CD1c-positive myeloid dendritic cell (primary cell): ENCODE results near the gene PLXNA4.
"Not testable (repeated sequence)": the region's sequence is repeated elsewhere in the genome, so short reads cannot be mapped to it uniquely, and the experiment has no call there.

Experiments
- DNase-seq: peaks from one replicate; pipeline ENCODE4 v3.0.0-alpha.2; 2016; ENCODE audit errors: extremely low spot score

The PLXNA4 gene

DNA sequence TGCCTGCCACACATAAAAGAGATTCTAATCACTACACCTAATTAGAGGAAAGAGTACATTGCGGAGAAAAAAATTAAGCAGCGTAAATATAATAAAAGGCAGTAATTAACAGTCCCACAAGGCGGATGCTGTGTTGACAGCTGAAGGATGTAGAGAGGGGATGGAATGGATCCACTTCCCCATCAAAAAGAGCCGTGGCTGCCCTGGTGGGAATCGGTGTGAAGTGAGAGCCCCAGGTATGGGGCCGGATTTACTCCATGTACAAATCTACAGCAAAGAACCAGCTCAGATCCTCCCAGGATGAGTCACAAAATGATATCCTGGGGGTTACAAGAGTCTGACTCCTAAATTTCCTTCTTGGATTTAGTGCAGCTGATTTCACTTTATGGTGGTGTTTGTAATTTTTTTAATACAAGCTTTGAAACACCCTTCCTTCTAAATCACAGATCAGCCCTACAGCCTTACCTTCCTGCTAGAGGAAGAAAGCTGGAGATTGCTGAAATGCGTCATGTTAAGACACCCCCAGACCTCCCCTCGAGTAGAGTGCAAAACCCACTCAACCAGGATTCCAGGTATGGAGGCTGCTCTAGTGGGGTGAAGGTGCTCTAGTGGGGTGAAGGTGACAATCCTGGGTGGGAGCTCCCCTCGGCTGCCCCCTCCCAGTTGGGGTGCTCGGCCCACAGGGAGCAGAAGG, 398.4 kb downstream of the PLXNA4 start:
- DNase-seq: no peak

DNA sequence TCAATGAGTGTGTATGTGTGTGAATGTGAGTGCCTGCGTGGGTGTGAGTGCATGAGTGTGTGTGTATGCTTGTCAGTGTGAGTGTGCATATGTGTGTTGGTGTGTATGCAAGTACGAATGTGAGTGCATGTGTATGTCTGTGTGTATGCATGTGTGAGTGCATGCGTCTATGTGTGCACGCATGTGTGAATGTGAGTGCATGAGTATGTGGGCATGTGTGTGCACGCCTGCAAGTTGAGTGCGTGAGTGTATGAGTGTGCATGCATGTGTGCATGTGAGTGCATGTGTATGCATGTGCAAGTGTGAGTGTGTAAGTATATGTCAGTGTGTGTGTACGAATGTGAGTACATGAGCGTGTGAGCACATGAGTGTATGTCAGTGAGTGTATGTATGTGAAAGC, 399.6 kb downstream of the PLXNA4 start:
- no peak for DNase-seq

DNA sequence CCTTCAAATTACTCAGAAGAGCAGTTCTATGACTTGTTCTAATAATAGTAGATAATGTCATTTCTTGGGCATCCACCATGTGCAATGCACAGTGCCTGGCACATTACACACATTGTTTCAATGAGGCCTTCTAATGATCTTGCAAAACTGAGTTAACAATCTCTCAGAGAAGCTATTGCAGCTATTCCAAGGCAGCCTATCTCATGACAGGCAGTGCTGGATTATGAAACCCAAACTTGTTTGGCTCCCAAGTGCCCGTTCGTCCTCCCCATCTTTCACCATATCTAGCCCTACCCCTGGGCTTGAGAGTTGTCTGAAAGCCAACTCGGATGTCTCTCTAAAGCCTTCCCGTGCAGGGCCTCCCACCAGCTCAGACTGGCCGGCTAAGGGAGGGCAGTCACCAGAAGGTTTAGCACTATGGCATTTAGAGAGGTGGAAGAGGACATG, 405.1 kb downstream of the PLXNA4 start:
- DNase-seq: no peak

GRCh38 chr7:132169730-132170129, 406.5 kb downstream of the PLXNA4 start:
- DNase-seq: no peak

DNA sequence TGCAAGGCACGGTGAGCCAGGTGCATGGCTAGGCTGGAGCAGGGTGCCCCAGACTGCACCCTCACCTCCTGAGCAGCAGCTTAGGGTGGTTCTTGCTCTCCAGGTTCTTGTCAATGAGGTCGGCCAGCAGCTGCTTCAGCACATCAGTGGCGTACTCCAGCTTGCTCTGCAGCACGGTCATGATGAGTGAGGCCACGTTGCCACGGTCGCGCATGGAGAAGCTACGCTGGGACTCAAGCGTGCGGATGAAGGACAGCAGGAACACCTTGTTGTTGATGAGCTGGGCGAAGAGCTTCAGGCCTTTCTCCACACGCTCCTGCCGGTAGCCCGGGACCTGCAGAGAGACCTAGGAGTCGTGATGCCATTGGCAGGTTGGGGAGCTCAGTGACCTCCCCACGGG, 408.0 kb downstream of the PLXNA4 start:
- no peak for DNase-seq

DNA sequence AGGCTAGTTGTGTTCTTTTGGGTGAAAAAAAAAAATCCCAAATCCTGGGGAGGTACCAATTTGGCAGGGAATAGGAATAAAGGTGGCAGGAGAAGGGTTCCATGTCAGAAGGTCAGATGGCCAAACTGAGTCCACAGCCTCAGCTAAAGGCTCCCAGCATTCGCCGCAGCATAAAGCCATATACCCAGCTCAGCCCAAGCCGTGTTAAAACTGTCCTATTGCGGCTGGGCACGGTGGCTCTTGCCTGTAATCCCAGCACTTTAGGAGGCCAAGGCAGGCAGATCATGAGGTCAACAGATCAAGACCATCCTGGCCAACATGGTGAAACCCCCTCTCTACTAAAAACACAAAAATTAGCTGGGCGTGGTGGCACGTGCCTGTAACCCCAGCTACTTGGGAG, 410.6 kb downstream of the PLXNA4 start:
- DNase-seq: not testable (repeated sequence)

DNA sequence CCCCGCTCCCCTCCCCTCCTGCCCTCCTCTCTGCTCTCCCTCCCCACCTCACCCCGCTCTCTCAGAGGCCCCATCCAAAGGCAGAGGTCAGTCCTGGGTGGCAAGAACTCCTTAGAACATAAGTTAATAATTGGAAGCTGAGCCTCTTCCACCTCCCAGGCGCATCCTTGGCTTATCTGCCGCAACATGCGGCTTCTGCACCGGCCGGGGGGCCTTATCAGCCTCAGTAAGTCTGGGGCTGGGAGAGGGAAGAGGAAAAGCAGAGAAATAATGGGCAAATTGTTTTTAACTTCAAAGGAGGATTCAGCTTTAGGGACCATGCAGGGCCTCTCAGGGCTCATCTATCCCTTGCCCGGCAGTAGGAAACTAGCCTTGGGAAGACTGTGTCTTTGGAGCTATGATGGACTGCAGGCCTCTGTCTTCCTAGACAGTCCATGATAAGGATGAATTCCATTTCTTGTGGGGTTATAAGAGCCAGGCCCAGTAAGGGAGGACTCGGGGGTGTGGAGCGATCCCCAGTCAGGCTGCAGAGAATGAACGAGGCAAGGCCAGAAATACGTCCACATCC, 411.6 kb downstream of the PLXNA4 start:
- DNase-seq: no peak

DNA sequence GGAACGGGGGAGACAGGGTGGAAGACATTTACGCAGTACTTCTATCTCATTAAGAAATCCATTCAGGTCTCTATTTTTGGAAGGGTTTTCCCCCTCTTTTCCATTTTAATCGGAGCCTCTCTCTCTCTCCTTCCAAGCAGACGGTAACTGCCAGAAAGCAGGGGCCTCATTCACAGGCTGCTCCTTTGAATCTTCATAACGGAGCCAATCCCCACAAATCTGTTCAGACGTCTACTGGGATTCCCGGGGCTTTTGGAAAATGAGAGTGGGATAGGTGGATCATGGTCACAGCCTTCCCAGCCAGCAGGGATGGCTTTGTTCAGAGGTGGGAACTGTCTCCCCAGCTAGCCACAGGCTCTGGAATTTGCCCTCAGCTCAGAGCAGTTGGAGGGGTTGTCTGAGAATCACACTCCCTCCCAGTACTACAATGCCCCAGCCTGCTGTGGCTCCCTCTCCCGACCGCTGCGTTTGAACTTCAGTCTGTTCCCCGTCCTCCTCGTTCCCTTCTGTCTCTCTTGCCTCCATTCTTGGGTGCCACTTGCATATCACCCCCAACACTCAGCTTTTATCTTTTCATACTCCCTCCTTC, 413.6 kb downstream of the PLXNA4 start:
- DNase-seq: no peak

GRCh38 chr7:132161976-132162375, 414.3 kb downstream of the PLXNA4 start:
- DNase-seq: no peak

DNA sequence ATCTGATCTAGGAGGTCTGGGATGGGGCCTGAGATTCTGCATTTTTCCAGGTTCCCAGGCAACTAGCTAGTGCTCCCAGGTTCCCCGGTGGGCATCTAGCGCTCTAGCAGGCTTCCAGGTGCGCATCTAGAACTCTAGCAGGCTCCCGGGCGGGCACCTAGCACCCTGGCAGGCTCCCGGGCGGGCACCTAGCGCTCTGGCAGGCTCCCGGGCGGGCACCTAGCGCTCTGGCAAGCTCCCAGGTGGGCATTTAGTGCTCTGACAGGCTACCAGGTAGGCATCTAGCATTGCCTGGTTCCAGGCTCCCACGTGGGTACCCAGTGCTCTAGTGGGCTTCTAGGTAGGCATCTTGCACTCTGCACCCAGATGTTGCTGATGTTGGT, 414.7 kb downstream of the PLXNA4 start:
- DNase-seq: no peak

- no peak for DNase-seq
These were observed 415.4 kb downstream of the PLXNA4 start for GRCh38 chr7:132160611-132161532.

GRCh38 chr7:132158841-132159240, 417.4 kb downstream of the PLXNA4 start:
- DNase-seq: no peak

DNA sequence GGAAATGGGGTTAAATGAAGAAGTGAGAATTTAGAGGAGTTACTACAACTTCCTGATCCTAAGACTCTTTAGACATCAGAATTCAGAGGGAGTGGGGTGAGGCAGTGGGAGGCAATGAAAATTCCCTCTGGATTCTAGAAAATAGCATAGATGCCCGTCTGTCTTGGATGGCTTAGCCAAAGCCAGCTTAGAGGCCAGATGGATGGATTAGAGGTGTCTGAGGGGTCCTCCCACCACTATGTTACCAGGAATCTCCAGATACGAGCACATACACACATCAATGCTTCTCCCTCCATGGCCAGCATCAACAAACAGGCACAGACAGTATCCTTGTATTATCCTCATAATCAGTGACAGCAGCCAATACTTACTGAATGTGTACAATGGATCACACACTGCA, 418.1 kb downstream of the PLXNA4 start:
- no peak for DNase-seq

- DNase-seq: no peak
These were observed 420.6 kb downstream of the PLXNA4 start for GRCh38 chr7:132155715-132156114.

DNA sequence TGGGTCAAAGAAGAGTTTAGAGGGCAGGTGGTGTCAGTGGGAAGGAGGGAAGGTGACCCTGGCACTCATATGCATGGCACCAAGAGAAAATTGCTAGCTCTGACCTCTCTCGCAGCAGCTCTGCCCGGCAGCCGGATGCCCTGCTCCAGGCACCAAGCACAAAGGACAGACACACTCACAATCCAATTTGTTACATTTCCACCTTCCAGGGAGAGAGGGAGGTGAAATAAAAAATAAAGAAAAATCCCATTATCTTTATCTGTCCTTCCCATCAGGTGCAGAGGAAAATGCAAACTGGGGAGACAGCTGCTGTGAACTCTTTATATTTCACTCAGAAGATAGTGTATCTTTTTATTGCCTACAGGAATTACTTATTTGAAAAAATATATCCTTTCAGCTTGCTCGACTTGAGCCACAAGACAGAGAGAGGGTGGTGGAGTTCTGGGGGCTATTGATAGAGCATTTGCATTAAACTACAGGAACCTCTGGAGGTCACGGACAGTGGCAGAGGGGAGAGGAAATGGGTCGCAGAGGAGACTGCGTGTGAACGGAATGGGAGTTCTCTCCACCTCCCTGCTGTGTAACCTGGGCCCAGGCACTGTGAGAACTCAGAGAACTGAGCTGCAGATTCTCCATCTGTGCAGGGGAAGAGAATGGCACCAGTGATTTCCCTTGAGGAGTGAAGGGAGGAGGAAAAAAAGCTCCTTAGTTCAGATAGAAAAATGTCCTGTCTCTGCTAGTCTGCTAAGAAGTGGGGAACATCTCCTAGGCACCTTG, 421.4 kb downstream of the PLXNA4 start:
- no peak for DNase-seq

- no peak for DNase-seq
These were observed 422.0 kb downstream of the PLXNA4 start for GRCh38 chr7:132154248-132154647.

DNA sequence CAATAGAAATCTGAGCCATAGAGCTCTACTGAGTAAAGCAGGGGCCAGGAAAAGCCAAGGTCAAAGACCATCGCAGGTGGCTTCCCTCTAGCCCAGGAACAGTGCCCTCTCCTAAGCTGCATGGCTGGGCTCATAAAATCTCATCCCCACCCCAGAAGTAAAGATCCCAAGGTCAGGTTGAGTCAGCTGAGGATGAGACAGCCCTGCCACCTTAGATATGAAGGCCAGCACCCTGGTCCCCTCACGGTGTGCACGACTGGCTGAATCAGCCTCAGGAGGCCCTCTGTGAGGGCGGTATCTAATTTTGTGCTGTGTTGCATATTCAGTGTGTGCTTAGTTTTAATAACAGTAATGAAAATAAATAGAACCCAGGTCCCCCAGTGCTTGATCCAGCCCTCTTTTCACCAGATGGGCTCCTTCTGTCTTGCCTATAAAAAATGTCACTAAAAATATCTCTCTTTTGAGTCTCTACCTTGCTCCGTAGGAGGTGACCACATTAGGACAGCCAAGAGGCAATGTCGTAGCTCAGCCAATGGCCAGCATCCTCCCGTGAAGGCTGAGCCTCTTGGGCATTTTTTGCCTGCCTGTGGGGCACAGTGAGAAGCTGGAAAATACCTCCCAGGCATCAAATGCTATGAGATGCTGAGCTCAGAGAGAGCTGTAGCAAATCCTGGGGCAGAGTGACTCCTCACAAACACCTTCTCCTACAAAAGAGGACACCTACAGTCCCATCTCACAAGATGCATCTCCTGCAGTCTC, 424.0 kb downstream of the PLXNA4 start:
- DNase-seq: no peak

DNA sequence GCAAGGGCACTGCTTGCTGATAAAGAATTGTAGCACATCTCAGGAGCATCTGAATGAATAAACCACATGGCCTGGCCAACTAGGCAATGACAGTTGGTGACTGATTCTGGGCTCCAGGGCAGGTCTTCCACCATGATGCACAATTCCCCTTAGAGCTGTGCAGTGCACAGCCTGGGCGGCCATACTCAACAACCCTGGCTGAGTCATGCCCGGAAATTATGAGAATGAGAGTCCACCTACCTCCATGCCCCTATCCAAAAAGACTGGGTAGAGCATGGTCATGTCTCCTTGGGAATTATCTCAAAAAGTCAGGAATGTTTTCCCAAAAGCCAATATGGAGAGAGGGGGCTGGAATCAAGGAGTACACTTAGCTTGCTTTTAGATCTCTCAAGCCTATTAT, 425.6 kb downstream of the PLXNA4 start:
- DNase-seq: no peak

GRCh38 chr7:132149436-132150304, 426.6 kb downstream of the PLXNA4 start:
- no peak for DNase-seq

- DNase-seq: no peak
These were observed 427.4 kb downstream of the PLXNA4 start for GRCh38 chr7:132148876-132149275.
